B cell (primary cell): ENCODE data around the gene CD55. TPM values are rescaled to one million over a fixed set of nuclear protein-coding genes. Genes with fewer than 3 reads are reported as not detected.

ENCODE experiments used
- ATAC-seq: fragments of 200-7000 bp; cut with Tn5 transposase; one replicate; pipeline ENCODE4 v1.10.0; 2021; ENCODE audit warnings: low read depth, mild to moderate bottlenecking, moderate number of reproducible peaks, moderate library complexity
- CTCF ChIA-PET: fragments of 350-600 bp; sonication (Branson Sonifier 250); formaldehyde crosslinking; loops from one replicate; lab custom pipeline; 2021; ENCODE audit warnings: antibody characterized with exemption, inconsistent platforms; lab: Charles Lee
- POLR2A ChIA-PET: fragments of 350-600 bp; sonication (Branson Sonifier 250); formaldehyde crosslinking; loops from one replicate; lab custom pipeline; 2021; ENCODE audit warnings: antibody characterized with exemption; lab: Charles Lee
- DNase-seq: peaks from one replicate; pipeline ENCODE4 v3.0.0; 2013
- H2AFZ ChIP-seq: 2 replicates; pipeline ENCODE4 v1.6.1; 2012; ENCODE audit warnings: mild to moderate bottlenecking, low read depth, low read length; ENCODE audit not compliant: insufficient read depth, poor library complexity, severe bottlenecking
- H3K27ac ChIP-seq, 2 donors: 1 replicate in 1 of 2; 2 replicates in 1 of 2; pipeline ENCODE4 v1.5.1; 2012 to 2013; ENCODE audit warnings: low read length in 2 of 2, mild to moderate bottlenecking in 2 of 2, moderate library complexity in 1 of 2
- H3K27me3 ChIP-seq, 4 experiments: fragments of 200-600 bp in 1 of 4; sonication (generic) in 1 of 4; replicated peaks in 1 of 4; 1 replicate in 2 of 4; 2 replicates in 2 of 4; pipeline versions ENCODE4 v1.6.1 to v1.7.0; 2013 to 2016; ENCODE audit warnings: low read length in 3 of 4, mild to moderate bottlenecking in 2 of 4, mixed read lengths in 1 of 4, moderate library complexity in 1 of 4; ENCODE audit not compliant: insufficient read depth in 4 of 4, control insufficient read depth in 3 of 4; ENCODE audit errors: control extremely low read depth in 1 of 4
- H3K36me3 ChIP-seq, 2 experiments: replicated peaks in 1 of 2; 1 replicate in 1 of 2; 2 replicates in 1 of 2; pipeline versions ENCODE4 v1.6.1 to v1.7.1; 2013; ENCODE audit warnings: low read length in 1 of 2; ENCODE audit not compliant: insufficient read depth in 2 of 2, control insufficient read depth in 1 of 2; ENCODE audit errors: control extremely low read depth in 1 of 2, extremely low read depth in 1 of 2
- H3K4me1 ChIP-seq, 2 donors: fragments of 200-600 bp in 1 of 2; sonication (generic) in 1 of 2; 1 replicate in 1 of 2; 2 replicates in 1 of 2; pipeline versions ENCODE4 v1.5.1 to v1.6.1; 2013 to 2017; ENCODE audit warnings: low read length in 2 of 2; ENCODE audit not compliant: control insufficient read depth in 2 of 2, insufficient read depth in 2 of 2
- H3K4me2 ChIP-seq: replicated peaks from 2 replicates; pipeline ENCODE3; 2012; ENCODE audit warnings: mild to moderate bottlenecking, low read depth, low read length; ENCODE audit not compliant: poor library complexity, severe bottlenecking
- H3K4me3 ChIP-seq, 5 experiments: fragments of 200-600 bp in 1 of 5; sonication (generic) in 1 of 5; 1 replicate in 3 of 5; 2 replicates in 2 of 5; pipeline versions ENCODE4 v1.5.1 to v1.7.0; 2011 to 2016; ENCODE audit warnings: low read length in 4 of 5, mild to moderate bottlenecking in 4 of 5, low read depth in 2 of 5, control low read depth in 1 of 5, moderate library complexity in 1 of 5; ENCODE audit not compliant: insufficient read depth in 1 of 5; ENCODE audit errors: control extremely low read depth in 1 of 5, extremely low read depth in 1 of 5
- H3K79me2 ChIP-seq: fragments of 200-600 bp; sonication (generic); one replicate; pipeline ENCODE4 v1.6.0; 2016; ENCODE audit warnings: low read length; ENCODE audit not compliant: control insufficient read depth, insufficient read depth
- H3K9ac ChIP-seq: fragments of 200-600 bp; sonication (generic); 2 replicates; pipeline ENCODE4 v1.6.1; 2017; ENCODE audit warnings: mild to moderate bottlenecking, low read length, moderate library complexity
- H3K9me3 ChIP-seq, 3 donors: one replicate each; pipeline versions ENCODE4 v1.6.1 to v1.7.1; 2013; ENCODE audit warnings: low read length in 2 of 3; ENCODE audit not compliant: control insufficient read depth in 2 of 3, insufficient read depth in 1 of 3; ENCODE audit errors: control extremely low read depth in 1 of 3
- H4K20me1 ChIP-seq: 2 replicates; pipeline ENCODE4 v1.6.0; 2012; ENCODE audit warnings: mild to moderate bottlenecking, low read length; ENCODE audit not compliant: insufficient read depth, control insufficient read depth, poor library complexity, severe bottlenecking
- H3K27ac Mint-ChIP-seq: one replicate; pipeline ENCODE4 v1.8.0; 2021; ENCODE audit warnings: mixed read lengths
- H3K27me3 Mint-ChIP-seq: one replicate; pipeline ENCODE4 v1.8.0; 2021; ENCODE audit warnings: mixed read lengths
- H3K4me1 Mint-ChIP-seq: one replicate; pipeline ENCODE4 v1.8.0; 2021; ENCODE audit warnings: mixed read lengths
- H3K4me3 Mint-ChIP-seq: one replicate; pipeline ENCODE4 v1.8.0; 2021; ENCODE audit warnings: mixed read lengths
- H3K9me3 Mint-ChIP-seq: one replicate; pipeline ENCODE4 v1.8.0; 2022; ENCODE audit warnings: mixed read lengths; ENCODE audit not compliant: insufficient read depth
- CTCF ChIP-seq: fragments of 200-600 bp; IDR thresholded peaks from one replicate; pipeline ENCODE4 v1.8.0; 2022; ENCODE audit warnings: antibody characterized with exemption, mild to moderate bottlenecking
- EZH2 ChIP-seq: IDR thresholded peaks from 2 replicates; pipeline ENCODE4 v1.6.1; 2012; ENCODE audit warnings: borderline replicate concordance, low read depth, mild to moderate bottlenecking, moderate library complexity, low read length; ENCODE audit not compliant: insufficient read depth, poor library complexity, severe bottlenecking
- WGBS: methylation state at CpG from one replicate; pipeline ENCODE4 v1.1.5; 2013; ENCODE audit warnings: missing lambda C conversion rate; ENCODE audit not compliant: insufficient coverage; 5-methylcytosine and 5-hydroxymethylcytosine counted together
- intact Hi-C: fragments of 100-400 bp; cut with micrococcal nuclease; formaldehyde crosslinking; loops from one replicate; pipeline ENCODE4 v1.10.0; 2022
- polyA plus RNA-seq: library from polyadenylated mRNA; depleted of rRNA; stranded (reverse); fragments of >200 nt; gene quantifications from 2 replicates; pipeline ENCODE4 v1.2.3, GENCODE V29; 2012
- total RNA-seq, 2 donors: library from RNA; stranded (reverse); fragments of 120-200 nt in 1 of 2; gene quantifications; 1 replicate in 1 of 2; 2 replicates in 1 of 2; pipeline versions ENCODE4 v1.2.3 to v1.2.4, GENCODE V29; 2013 to 2022

CD55 gene
- total and polyA plus RNA-seq, 2 donors (not counting 1 experiment from before 2014, with no cell fraction given): 98.3 to 239 TPM

GRCh38 chr1:207286786-207287468, 34.6 kb upstream of the CD55 start:
- H3K4me1 ChIP-seq: peaks cover 12 to 21% of the 10 kb centered on the region in 2 donors
- intact Hi-C loops: no loop called here
- no peaks in the 10 kb centered on the region for H4K20me1 ChIP-seq
- no peaks in the 10 kb centered on the region for H3K36me3 ChIP-seq
- H3K4me2 ChIP-seq: no peak overlapping the region
- H3K79me2 ChIP-seq: no peaks in the 10 kb centered on the region
- H3K9ac ChIP-seq: no peak overlapping the region
- no peak overlapping the region for H3K27ac ChIP-seq
- no CpG with 5 or more reads among the region's 2 CpGs for WGBS
- CTCF ChIA-PET: interaction anchor here (0.7 kb wide), 1 partner anchor 674 kb away, joined by 6 read pairs; the partner anchor contains the start of gene EIF2D
- H3K9me3 ChIP-seq: peaks cover 0 to 6% (median 6%) of the 10 kb centered on the region in 3 donors
- Mint-ChIP-seq H3K4me1 (peaks cover 22% of the 10 kb centered on the region), H3K4me3 (no peak overlapping the region), H3K27ac (no peak overlapping the region), H3K9me3 (peaks cover 6% of the 10 kb centered on the region), H3K27me3 (peaks cover 3% of the 10 kb centered on the region)
- no peaks in the 10 kb centered on the region for H3K27me3 ChIP-seq
- H3K4me3 ChIP-seq: no peak overlapping the region
- TF ChIP-seq EZH2 (no peak), CTCF (no peak)
- POLR2A ChIA-PET: interaction anchor here (0.7 kb wide), 1 partner anchor 9 kb away, joined by 5 read pairs; no protein-coding TSS in a partner anchor
- H2AFZ ChIP-seq: no peak overlapping the region
- DNase-seq: no peak
- ATAC-seq: no peak

DNA sequence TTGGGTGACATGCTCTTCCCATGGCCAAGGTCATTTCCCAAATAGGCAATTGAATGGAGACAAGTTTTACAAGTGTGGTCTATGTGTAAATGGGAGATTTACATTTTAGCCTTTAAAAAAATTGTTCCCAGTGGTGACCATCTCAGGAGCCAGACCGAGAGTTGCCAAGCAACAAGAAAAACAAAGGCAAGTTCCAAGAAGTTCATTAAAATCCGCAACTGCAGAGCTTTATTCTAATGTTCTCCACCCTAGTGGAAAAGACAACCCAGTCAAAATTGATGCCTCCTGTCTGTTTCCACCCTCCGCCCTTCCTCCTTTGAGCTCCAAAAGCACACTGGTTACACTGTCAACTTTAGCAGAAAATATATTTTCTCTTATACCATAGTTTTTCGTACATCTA, 33.2 kb upstream of the CD55 start:
- Histone ChIP-seq H3K4me1 (peaks cover 0 to 7% of the 10 kb centered on the region in 2 donors), H3K4me3 (no peak overlapping the region), H2AFZ (no peak overlapping the region), H4K20me1 (no peaks in the 10 kb centered on the region), H3K79me2 (no peaks in the 10 kb centered on the region), H3K27me3 (no peaks in the 10 kb centered on the region), H3K4me2 (no peak overlapping the region), H3K36me3 (no peaks in the 10 kb centered on the region), H3K9ac (no peak overlapping the region), H3K9me3 (peaks cover 0 to 10% (median 8%) of the 10 kb centered on the region in 3 donors), H3K27ac (no peak overlapping the region)
- H3K27ac Mint-ChIP-seq: no peak overlapping the region
- DNase-seq (no peak), ATAC-seq (no peak)
- WGBS: 97% methylated on average over 2 of the region's 4 CpGs
- peaks cover 6% of the 10 kb centered on the region for H3K9me3 Mint-ChIP-seq
- H3K27me3 Mint-ChIP-seq: peaks cover 3% of the 10 kb centered on the region
- CTCF ChIA-PET: interaction anchor here (1.1 to 1.8 kb wide), 2 partner anchors 10 to 238 kb away, joined by 3 to 8 read pairs; no protein-coding TSS in a partner anchor
- POLR2A ChIA-PET: no interaction called here
- TF ChIP-seq CTCF (no peak), EZH2 (no peak)
- peaks cover 9% of the 10 kb centered on the region for H3K4me1 Mint-ChIP-seq
- no peak overlapping the region for H3K4me3 Mint-ChIP-seq
- intact Hi-C loops: no loop called here
